Heart left ventricle (tissue), 16 donors: Measurements from ENCODE around the gene OLA1. TPM values are rescaled to one million over a fixed set of nuclear protein-coding genes. Genes with fewer than 3 reads are reported as not detected.

Experiments used
- ATAC-seq, 4 donors: fragments of 200-7000 bp; cut with Tn5 transposase; one replicate each; pipeline ENCODE4 v1.9.1; 2020 to 2022; ENCODE audit warnings: moderate library complexity in 4 of 4, mild to moderate bottlenecking in 3 of 4, moderate number of reproducible peaks in 1 of 4
- DNase-seq, 5 donors: peaks; one replicate each; pipeline ENCODE4 v3.0.0-alpha.2; 2020
- H3K27ac ChIP-seq, 12 donors: fragments of 200-600 bp; sonication (generic) in 4 of 12; one replicate each; pipeline versions ENCODE4 v1.5.0 to v1.8.0; 2016 to 2022; ENCODE audit warnings: mild to moderate bottlenecking in 2 of 12
- H3K27me3 ChIP-seq, 9 donors: fragments of 200-600 bp; sonication (generic) in 2 of 9; one replicate each; pipeline versions ENCODE4 v1.5.1 to v1.8.0; 2016 to 2022; ENCODE audit warnings: mild to moderate bottlenecking in 3 of 9
- H3K36me3 ChIP-seq, 9 donors: fragments of 200-600 bp; sonication (generic) in 2 of 9; one replicate each; pipeline versions ENCODE4 v1.5.0 to v1.8.0; 2018 to 2022; ENCODE audit warnings: mild to moderate bottlenecking in 2 of 9
- H3K4me1 ChIP-seq, 12 donors: fragments of 200-600 bp; sonication (generic) in 4 of 12; one replicate each; pipeline versions ENCODE4 v1.5.0 to v1.8.0; 2016 to 2022; ENCODE audit warnings: mild to moderate bottlenecking in 3 of 12
- H3K4me3 ChIP-seq, 12 donors: fragments of 200-600 bp; sonication (generic) in 4 of 12; one replicate each; pipeline versions ENCODE4 v1.5.0 to v1.8.0; 2017 to 2022; ENCODE audit warnings: mild to moderate bottlenecking in 9 of 12, moderate library complexity in 4 of 12
- H3K9me3 ChIP-seq, 12 donors: fragments of 200-600 bp; sonication (generic) in 4 of 12; one replicate each; pipeline versions ENCODE4 v1.5.0 to v1.8.0; 2016 to 2022; ENCODE audit warnings: mild to moderate bottlenecking in 1 of 12
- POLR2A ChIP-seq, 2 donors: fragments of 450-650 bp; IDR thresholded peaks; one replicate each; pipeline ENCODE4 v1.6.1; 2017; ENCODE audit warnings: antibody characterized with exemption in 2 of 2, mild to moderate bottlenecking in 2 of 2, moderate library complexity in 2 of 2
- WGBS, 4 donors: extraction: QIAGEN DNeasy Blood & Tissue Kit in 2 of 4; methylation state at CpG; one replicate each; pipeline versions ENCODE4 v1.1.5 to v1.1.7; 2013 to 2018; 5-methylcytosine and 5-hydroxymethylcytosine counted together
- intact Hi-C, 10 donors: fragments of 100-400 bp; cut with DNase I; formaldehyde crosslinking; loops; one replicate each; pipeline versions ENCODE4 v1.11.1 to v1.14.2; 2022
- polyA plus RNA-seq, 2 donors: library from polyadenylated mRNA; stranded (reverse); fragments of 200-250 nt; gene quantifications; one replicate each; pipeline ENCODE4 v1.2.3, GENCODE V29; 2013
- total RNA-seq, 9 donors: library from RNA; depleted of rRNA in 2 of 9; stranded (reverse); fragments of >200 nt in 2 of 9; fragmentation: NEBNext Ultra II Directional in 3 of 9; extraction: Animal tissue kit (Norgen Biotek cat#: 25700) in 3 of 9; gene quantifications; one replicate each; pipeline versions ENCODE4 v1.1.0 to v1.2.4, GENCODE V29; 2016 to 2023
- TF ChIP-seq, protein P1 (sequence below), 12 donors: fragments of 200-600 bp; sonication (generic) in 4 of 12; IDR thresholded peaks; one replicate each; pipeline versions ENCODE4 v1.5.0 to v1.8.0; 2018 to 2022; ENCODE audit warnings: antibody characterized with exemption in 12 of 12, mild to moderate bottlenecking in 5 of 12
- donor health status: ischemic (EF 13 %, LVEDD 7.1; RV severe dilation, severe dysfunction).
- donor health status: healthy with polysubstance abuse.
- donor health status: DM: no; HTN: yes; CAD: no.
- donor health status: DM: no; HTN: no; CAD: no.
- donor health status: ischemic (EF 25% LVEDD 6.9; RV normal size, moderate dysfunction).
- donor health status: ischemic (EF 25% LVEDD 5.7; RV mildly dilated, moderate dysfunction).
- donor health status: healthy.
- donor health status: DM: yes; HTN: yes; CAD: no.
- donor health status: ischemic (EF 35%, LVEDD 5.7; RV mildly dilated, moderate dysfunction).
- donor health status: nonischemic (EF 11% LVEDD 7.7; RV severe dilation, severe dysfunction).
- donor health status: DM: yes; HTN: yes; CAD: no.
- donor health status: PGD.
- donor health status: ischemic (EF 29% LVEDD 5.4; RV normal size, mild dysfunction).
- donor health status: nonischemic (EF 23%, LVEDD 6.1; RV moderate dilation, normal function).

The OLA1 gene
- total and polyA plus RNA-seq, 11 donors, result 41.5 to 91.7 (median 72.5) TPM

GRCh38 chr2:174259981-174260380 is 11.6 kb upstream of the OLA1 start:
- no peaks in the 10 kb centered on the region for H3K36me3 ChIP-seq
- no peak overlapping the region for H3K4me3 ChIP-seq
- TF ChIP-seq, protein P1, sequence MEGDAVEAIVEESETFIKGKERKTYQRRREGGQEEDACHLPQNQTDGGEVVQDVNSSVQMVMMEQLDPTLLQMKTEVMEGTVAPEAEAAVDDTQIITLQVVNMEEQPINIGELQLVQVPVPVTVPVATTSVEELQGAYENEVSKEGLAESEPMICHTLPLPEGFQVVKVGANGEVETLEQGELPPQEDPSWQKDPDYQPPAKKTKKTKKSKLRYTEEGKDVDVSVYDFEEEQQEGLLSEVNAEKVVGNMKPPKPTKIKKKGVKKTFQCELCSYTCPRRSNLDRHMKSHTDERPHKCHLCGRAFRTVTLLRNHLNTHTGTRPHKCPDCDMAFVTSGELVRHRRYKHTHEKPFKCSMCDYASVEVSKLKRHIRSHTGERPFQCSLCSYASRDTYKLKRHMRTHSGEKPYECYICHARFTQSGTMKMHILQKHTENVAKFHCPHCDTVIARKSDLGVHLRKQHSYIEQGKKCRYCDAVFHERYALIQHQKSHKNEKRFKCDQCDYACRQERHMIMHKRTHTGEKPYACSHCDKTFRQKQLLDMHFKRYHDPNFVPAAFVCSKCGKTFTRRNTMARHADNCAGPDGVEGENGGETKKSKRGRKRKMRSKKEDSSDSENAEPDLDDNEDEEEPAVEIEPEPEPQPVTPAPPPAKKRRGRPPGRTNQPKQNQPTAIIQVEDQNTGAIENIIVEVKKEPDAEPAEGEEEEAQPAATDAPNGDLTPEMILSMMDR (IDR thresholded peaks at IDR 0.05), result no peak
- no peak for TF ChIP-seq POLR2A (IDR thresholded peaks at IDR 0.05)
- H3K9me3 ChIP-seq, result no peaks in the 10 kb centered on the region
- 41 to 65% (median 51%) methylated on average over 1 of the region's 1 CpG for WGBS, 4 donors
- no peak overlapping the region for H3K27ac ChIP-seq
- ATAC-seq (no peak), DNase-seq (no peak)
- peaks cover 0 to 12% (median 0%) of the 10 kb centered on the region in 9 donors for H3K27me3 ChIP-seq
- intact Hi-C loops, result no loop called here
- H3K4me1 ChIP-seq, result no peaks in the 10 kb centered on the region

GRCh38 chr2:174254267-174254666 is 5.9 kb upstream of the OLA1 start:
- 92 to 95% (median 93%) methylated on average over 6 of the region's 6 CpGs for WGBS, 4 donors
- ATAC-seq (no peak), DNase-seq (no peak)
- H3K36me3 ChIP-seq, result no peaks in the 10 kb centered on the region
- H3K27me3 ChIP-seq, result no peaks in the 10 kb centered on the region
- H3K27ac ChIP-seq, result no peak overlapping the region
- peaks cover 0 to 2% (median under 1%) of the 10 kb centered on the region in 12 donors for H3K4me1 ChIP-seq
- intact Hi-C loops, result no loop called here
- no peak for TF ChIP-seq POLR2A (IDR thresholded peaks at IDR 0.05)
- TF ChIP-seq, protein P1 (IDR thresholded peaks at IDR 0.05), result no peak
- H3K4me3 ChIP-seq, result no peak overlapping the region
- no peaks in the 10 kb centered on the region for H3K9me3 ChIP-seq

DNA sequence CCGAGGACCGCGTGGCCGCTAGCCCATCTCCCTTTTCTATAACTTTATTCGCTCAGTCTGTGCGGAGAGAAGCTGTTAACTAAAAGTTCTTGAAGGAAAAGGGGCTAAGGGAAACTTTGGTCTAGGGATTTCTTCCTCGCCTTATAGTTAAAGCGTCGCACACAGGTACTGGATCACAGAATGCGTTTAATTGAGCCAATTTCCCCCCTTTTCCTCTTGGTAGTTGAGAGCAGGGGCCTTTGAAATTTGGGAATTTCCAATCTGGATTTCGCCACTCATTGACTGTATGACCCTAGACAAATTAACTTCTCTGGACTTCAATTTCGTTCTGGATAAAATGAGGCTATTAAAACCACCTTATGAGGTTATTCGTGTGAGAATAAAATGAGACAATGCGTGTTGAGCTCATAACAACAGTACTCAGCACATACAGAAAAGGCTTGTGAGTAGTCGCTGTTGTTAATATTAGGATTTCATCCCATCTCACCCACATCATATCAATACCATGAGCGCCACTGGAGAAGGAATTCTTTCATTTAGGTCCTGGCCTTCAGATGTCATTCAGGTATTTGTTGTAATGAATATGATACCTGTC is 763 bp upstream of the OLA1 start:
- ATAC-seq (no peak), DNase-seq (no peak)
- intact Hi-C loops, result no loop called here
- Histone ChIP-seq H3K27ac (peak overlapping the region; percentile 2 to 89 (median 79)), H3K36me3 (peaks cover 0 to 15% (median 4%) of the 10 kb centered on the region in 9 donors), H3K4me1 (peaks cover 0 to 19% (median 9%) of the 10 kb centered on the region in 12 donors), H3K9me3 (no peaks in the 10 kb centered on the region), H3K4me3 (peak overlapping the region; percentile 58 to 85 (median 78)), H3K27me3 (no peaks in the 10 kb centered on the region)
- WGBS, 4 donors, result 56 to 67% (median 57%) methylated on average over 14 to 16 of the region's 16 CpGs
- TF ChIP-seq, protein P1 (IDR thresholded peaks at IDR 0.05), result no peak
- no peak for TF ChIP-seq POLR2A (IDR thresholded peaks at IDR 0.05)

DNA sequence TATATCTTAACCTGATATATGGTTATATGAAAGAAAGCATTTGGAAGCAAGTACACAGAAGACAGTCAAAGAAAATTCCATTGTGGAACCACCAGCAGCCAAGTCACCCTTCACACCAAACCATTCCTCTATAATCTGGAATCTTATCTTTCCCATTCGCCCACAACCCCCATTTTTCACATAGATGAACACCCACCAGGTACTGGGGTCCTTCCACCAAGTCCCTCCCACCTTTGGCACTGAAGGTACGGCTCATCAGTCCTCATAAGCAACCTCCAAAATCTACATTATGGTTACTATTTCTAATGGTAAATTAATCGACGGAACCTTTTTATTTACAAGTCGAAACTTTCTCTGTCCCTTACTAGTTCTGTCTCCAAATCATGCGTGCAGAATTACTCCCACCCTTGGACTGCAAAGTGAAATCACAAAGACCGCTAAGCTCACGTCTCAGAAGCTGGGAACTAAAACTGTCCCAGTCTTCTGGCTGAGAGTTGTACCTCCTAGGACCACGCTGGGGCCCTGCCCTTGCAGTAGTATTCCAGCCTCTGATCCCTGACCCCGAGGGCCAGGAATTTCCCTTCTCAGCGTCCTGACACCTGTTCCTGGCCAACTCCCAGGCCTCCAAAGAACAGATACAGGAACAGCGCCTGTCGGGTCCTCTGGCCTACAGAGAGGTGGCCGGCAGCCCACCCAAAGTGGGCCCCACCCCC is 702 bp downstream of the OLA1 start:
- peak in 1 of 4 donors; percentile 24 for ATAC-seq

More for the DNA sequence above, 702 bp downstream of the OLA1 start:
- peaks cover 0 to 19% (median 9%) of the 10 kb centered on the region in 12 donors for H3K4me1 ChIP-seq
- WGBS, 4 donors, result 23 to 36% (median 29%) methylated on average over 9 to 14 of the region's 14 CpGs
- no peak for TF ChIP-seq POLR2A (IDR thresholded peaks at IDR 0.05)
- TF ChIP-seq, protein P1 (IDR thresholded peaks at IDR 0.05), result no peak
- H3K27me3 ChIP-seq, result no peaks in the 10 kb centered on the region
- H3K4me3 ChIP-seq, result peak overlapping the region; percentile 58 to 85 (median 78)
- H3K27ac ChIP-seq, result peak overlapping the region; percentile 8 to 89 (median 80)
- no peaks in the 10 kb centered on the region for H3K9me3 ChIP-seq
- DNase-seq, result no peak
- H3K36me3 ChIP-seq, result peaks cover 0 to 22% (median 4%) of the 10 kb centered on the region in 9 donors
- intact Hi-C loops, result no loop called here
